Neural progenitor cell (in vitro differentiated cells): ENCODE measurements around the gene NATD1. TPM values are rescaled to one million over a fixed set of nuclear protein-coding genes. Genes with fewer than 3 reads are reported as not detected.

Source experiments
- DNase-seq: peaks from one replicate; pipeline ENCODE4 v3.0.0-alpha.2; 2016; ENCODE audit warnings: low spot score
- H2AFZ ChIP-seq: fragments of 200-600 bp; sonication (generic); replicated peaks from 2 replicates; pipeline ENCODE4 v1.6.1; 2016; ENCODE audit warnings: antibody characterized with exemption
- H3F3A ChIP-seq: fragments of 200-600 bp; sonication (generic); 2 replicates; pipeline ENCODE4 v1.6.1; 2016; ENCODE audit warnings: antibody characterized with exemption, low read depth
- H3K27ac ChIP-seq: fragments of 200-600 bp; sonication (generic); 2 replicates; pipeline ENCODE4 v1.5.1; 2016; ENCODE audit warnings: mild to moderate bottlenecking
- H3K27me3 ChIP-seq: fragments of 200-600 bp; sonication (generic); 2 replicates; pipeline ENCODE4 v1.6.1; 2016; ENCODE audit warnings: mild to moderate bottlenecking, moderate library complexity
- H3K36me3 ChIP-seq: fragments of 200-600 bp; sonication (generic); 2 replicates; pipeline ENCODE4 v1.5.1; 2016
- H3K4me1 ChIP-seq: fragments of 200-600 bp; sonication (generic); 2 replicates; pipeline ENCODE4 v1.6.1; 2016; ENCODE audit warnings: mixed run types
- H3K4me2 ChIP-seq: fragments of 200-600 bp; sonication (generic); 2 replicates; pipeline ENCODE4 v1.6.1; 2016
- H3K4me3 ChIP-seq: fragments of 200-600 bp; sonication (generic); 2 replicates; pipeline ENCODE4 v1.5.1; 2016
- H3K79me2 ChIP-seq: fragments of 200-600 bp; sonication (generic); 2 replicates; pipeline ENCODE4 v1.6.1; 2016; ENCODE audit warnings: low read depth
- H3K9ac ChIP-seq: fragments of 200-600 bp; sonication (generic); 2 replicates; pipeline ENCODE4 v1.6.1; 2016
- H3K9me3 ChIP-seq: fragments of 200-600 bp; sonication (generic); 2 replicates; pipeline ENCODE4 v1.5.1; 2016; ENCODE audit warnings: low read depth
- H4K20me1 ChIP-seq: fragments of 200-600 bp; sonication (generic); 2 replicates; pipeline ENCODE4 v1.6.1; 2016; ENCODE audit warnings: low read depth
- H3K27ac Mint-ChIP-seq: 3 replicates; pipeline ENCODE4 v1.8.0; 2021; ENCODE audit warnings: mixed read lengths
- H3K27me3 Mint-ChIP-seq: 2 replicates; pipeline ENCODE4 v1.8.0; 2022; ENCODE audit warnings: low read depth, mild to moderate bottlenecking, inconsistent platforms, moderate library complexity, mixed read lengths; ENCODE audit not compliant: insufficient read depth
- H3K36me3 Mint-ChIP-seq: 3 replicates; pipeline ENCODE4 v1.8.0; 2021; ENCODE audit warnings: mixed read lengths
- H3K4me1 Mint-ChIP-seq: 3 replicates; pipeline ENCODE4 v1.8.0; 2021; ENCODE audit warnings: mixed read lengths
- H3K4me3 Mint-ChIP-seq: 3 replicates; pipeline ENCODE4 v1.8.0; 2021; ENCODE audit warnings: mild to moderate bottlenecking, moderate library complexity, mixed read lengths
- H3K9me3 Mint-ChIP-seq: 3 replicates; pipeline ENCODE4 v1.8.0; 2020; ENCODE audit warnings: mixed read lengths
- CTCF ChIP-seq: fragments of 200-600 bp; sonication (generic); IDR thresholded peaks from 2 replicates; pipeline ENCODE4 v1.5.1; 2017; ENCODE audit warnings: antibody characterized with exemption, mild to moderate bottlenecking
- EZH2 ChIP-seq: fragments of 200-600 bp; sonication (generic); IDR thresholded peaks from 2 replicates; pipeline ENCODE4 v1.6.1; 2017; ENCODE audit warnings: antibody characterized with exemption, mild to moderate bottlenecking, moderate library complexity
- EZH2phosphoT487 ChIP-seq: fragments of 200-600 bp; sonication (generic); IDR thresholded peaks from 2 replicates; pipeline ENCODE4 v1.6.1; 2017; ENCODE audit warnings: antibody characterized with exemption
- total RNA-seq: library from RNA; depleted of rRNA; stranded (reverse); fragments of >200 nt; gene quantifications from 2 replicates; pipeline ENCODE4 v1.2.3, GENCODE V29; 2015; ENCODE audit warnings: low replicate concordance

NATD1 gene
- total RNA-seq, 1 donor from 2014 or later = 4.3 TPM

GRCh38 chr17:21239680-21240368 is 13.4 kb downstream of the NATD1 start:
- TF ChIP-seq CTCF (peak; percentile 60), EZH2 (no peak), EZH2phosphoT487 (no peak)

GRCh38 chr17:21235921-21236320 is 17.3 kb downstream of the NATD1 start:
- H2AFZ ChIP-seq = no peak overlapping the region
- H3K4me1 Mint-ChIP-seq = peaks cover 24% of the 10 kb centered on the region
- H3K27me3 Mint-ChIP-seq = peaks cover 11% of the 10 kb centered on the region
- H3F3A ChIP-seq = peaks cover 8% of the 10 kb centered on the region
- peaks cover 13% of the 10 kb centered on the region for H3K4me1 ChIP-seq
- no peak overlapping the region for H3K27ac ChIP-seq
- H3K9me3 Mint-ChIP-seq = peaks cover 8% of the 10 kb centered on the region
- no peak overlapping the region for H3K4me2 ChIP-seq
- TF ChIP-seq EZH2phosphoT487 (no peak), CTCF (no peak), EZH2 (no peak)
- H3K9ac ChIP-seq = no peak overlapping the region
- H3K4me3 Mint-ChIP-seq = no peak overlapping the region
- DNase-seq = no peak
- H3K79me2 ChIP-seq = no peaks in the 10 kb centered on the region
- no peaks in the 10 kb centered on the region for H3K9me3 ChIP-seq
- H3K36me3 ChIP-seq = no peaks in the 10 kb centered on the region
- H3K36me3 Mint-ChIP-seq = no peaks in the 10 kb centered on the region
- no peaks in the 10 kb centered on the region for H3K27me3 ChIP-seq
- no peak overlapping the region for H3K27ac Mint-ChIP-seq
- H3K4me3 ChIP-seq = no peak overlapping the region
- H4K20me1 ChIP-seq = no peaks in the 10 kb centered on the region

More at GRCh38 chr17:21239680-21240368, 13.4 kb downstream of the NATD1 start:
- Mint-ChIP-seq H3K27me3 (peaks cover 6% of the 10 kb centered on the region), H3K4me1 (peaks cover 24% of the 10 kb centered on the region), H3K4me3 (no peak overlapping the region), H3K27ac (peak overlapping the region; percentile 63), H3K36me3 (no peaks in the 10 kb centered on the region), H3K9me3 (no peaks in the 10 kb centered on the region)
- Histone ChIP-seq H3K36me3 (no peaks in the 10 kb centered on the region), H3K9ac (no peak overlapping the region), H4K20me1 (peaks cover 9% of the 10 kb centered on the region), H3K4me3 (no peak overlapping the region), H3K9me3 (no peaks in the 10 kb centered on the region), H3K4me2 (peak overlapping the region; percentile 21), H2AFZ (peak overlapping the region; percentile 1), H3K79me2 (no peaks in the 10 kb centered on the region), H3K27ac (no peak overlapping the region), H3F3A (peaks cover 8% of the 10 kb centered on the region), H3K4me1 (peaks cover 24% of the 10 kb centered on the region), H3K27me3 (no peaks in the 10 kb centered on the region)
- DNase-seq = peak; percentile 58

GRCh38 chr17:21233581-21234347 is 19.4 kb downstream of the NATD1 start:
- Histone ChIP-seq H3K4me3 (no peak overlapping the region), H3K9me3 (no peaks in the 10 kb centered on the region), H3K27ac (no peak overlapping the region), H3K4me1 (no peaks in the 10 kb centered on the region), H3K36me3 (no peaks in the 10 kb centered on the region), H3K27me3 (no peaks in the 10 kb centered on the region), H3K9ac (no peak overlapping the region), H3K79me2 (no peaks in the 10 kb centered on the region), H3F3A (no peaks in the 10 kb centered on the region), H2AFZ (no peak overlapping the region), H3K4me2 (no peak overlapping the region), H4K20me1 (no peaks in the 10 kb centered on the region)
- Mint-ChIP-seq H3K4me3 (no peak overlapping the region), H3K27me3 (peaks cover 7% of the 10 kb centered on the region), H3K9me3 (peaks cover 8% of the 10 kb centered on the region), H3K27ac (peak overlapping the region; percentile 58), H3K4me1 (peaks cover 9% of the 10 kb centered on the region), H3K36me3 (no peaks in the 10 kb centered on the region)
- DNase-seq = no peak
- TF ChIP-seq EZH2phosphoT487 (no peak), CTCF (no peak), EZH2 (no peak)
